Naive thymus-derived CD8-positive, alpha-beta T cell (primary cell): Measurements from ENCODE around the gene KRT4. TPM values are rescaled to one million over a fixed set of nuclear protein-coding genes. Genes with fewer than 3 reads are reported as not detected.
"Not testable (repeated sequence)": the region's sequence is repeated elsewhere in the genome, so short reads cannot be mapped to it uniquely, and the experiment has no call there.

Source experiments
- ATAC-seq, 2 donors: fragments of 150-1000 bp; cut with Tn5 transposase in 1 of 2; sonication (Bioruptor Pico), chemical (Tn5 transposase) in 1 of 2; 1 replicate in 1 of 2; 2 replicates in 1 of 2; pipeline ENCODE4 v1.10.0; 2021; ENCODE audit warnings: mild to moderate bottlenecking in 2 of 2, moderate library complexity in 2 of 2
- POLR2A ChIA-PET: fragments of 350-600 bp; sonication (Branson Sonifier 250); formaldehyde crosslinking; loops from one replicate; lab custom pipeline; 2021; ENCODE audit warnings: antibody characterized with exemption; lab: Charles Lee
- DNase-seq, 10 donors: peaks; one replicate each; pipeline versions ENCODE4 v3.0.0 to v3.0.0-alpha.2; 2020 to 2022
- H3K27ac Mint-ChIP-seq, 10 donors: one replicate each; pipeline ENCODE4 v1.8.0; 2020 to 2022; ENCODE audit warnings: mild to moderate bottlenecking in 10 of 10, mixed read lengths in 10 of 10, moderate library complexity in 4 of 10, inconsistent platforms in 1 of 10
- H3K27me3 Mint-ChIP-seq, 5 donors: one replicate each; pipeline ENCODE4 v1.8.0; 2021 to 2022; ENCODE audit warnings: mixed read lengths in 5 of 5
- H3K36me3 Mint-ChIP-seq, 3 donors: one replicate each; pipeline ENCODE4 v1.8.0; 2020 to 2022; ENCODE audit warnings: mixed read lengths in 3 of 3, mild to moderate bottlenecking in 2 of 3, inconsistent platforms in 1 of 3
- H3K4me1 Mint-ChIP-seq, 4 donors: one replicate each; pipeline ENCODE4 v1.8.0; 2021 to 2022; ENCODE audit warnings: mixed read lengths in 4 of 4
- H3K4me3 Mint-ChIP-seq, 10 donors: one replicate each; pipeline ENCODE4 v1.8.0; 2020 to 2022; ENCODE audit warnings: mild to moderate bottlenecking in 10 of 10, mixed read lengths in 10 of 10, moderate library complexity in 6 of 10, inconsistent platforms in 1 of 10
- H3K9me3 Mint-ChIP-seq, 9 donors: one replicate each; pipeline ENCODE4 v1.8.0; 2020 to 2022; ENCODE audit warnings: mixed read lengths in 9 of 9, mild to moderate bottlenecking in 3 of 9, inconsistent platforms in 1 of 9, moderate library complexity in 1 of 9
- polyA plus RNA-seq, 3 donors: library from polyadenylated mRNA; unstranded; fragments of 300-500 nt; fragmentation: Illumina TruSeq; gene quantifications; one replicate each; pipeline ENCODE4 v1.2.3, GENCODE V29; 2021
- total RNA-seq, 8 experiments: library from RNA in 2 of 8; stranded (reverse) in 2 of 8; gene quantifications; one replicate each; pipeline ENCODE4 v1.2.3 and lab custom pipeline; 2021 to 2026

KRT4 gene
- total and polyA plus RNA-seq, 5 experiments from 2014 or later: not detected

DNA sequence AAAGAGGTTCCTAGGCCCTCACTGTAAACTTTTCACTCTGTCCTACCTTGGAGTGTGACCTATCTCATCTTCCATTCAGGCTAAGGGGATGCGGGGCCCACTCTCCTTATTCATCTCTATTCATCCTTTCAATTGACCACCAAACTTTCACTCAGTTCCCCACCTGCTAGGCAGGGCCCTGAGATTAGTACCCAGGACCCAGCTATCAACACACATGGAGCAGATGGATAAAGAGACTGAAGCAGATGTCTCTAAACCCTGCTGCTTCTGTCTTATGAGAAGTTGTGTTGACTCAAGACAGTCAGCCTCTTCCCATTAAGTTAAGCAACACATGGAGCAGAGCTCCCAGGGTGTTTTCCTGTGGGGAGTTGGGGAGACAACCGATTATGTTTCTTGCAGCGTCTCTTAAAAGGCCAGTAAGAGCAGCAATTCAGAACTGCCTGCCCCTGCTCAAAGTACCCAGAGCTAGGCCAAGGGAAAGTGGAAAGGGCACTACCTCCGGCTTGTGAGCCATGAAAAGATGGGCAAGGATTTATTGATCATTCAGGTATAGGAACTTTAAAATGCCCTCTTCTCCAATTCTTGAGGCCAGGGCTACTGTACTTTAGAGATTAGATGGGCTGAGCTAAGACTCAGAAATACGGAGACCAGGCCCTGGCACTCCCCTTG is 47.4 kb downstream of the KRT4 start:
- H3K36me3 Mint-ChIP-seq: peaks cover 0 to 5% (median 2%) of the 10 kb centered on the region in 3 donors
- peaks cover 0 to 18% (median 6%) of the 10 kb centered on the region in 9 donors for H3K9me3 Mint-ChIP-seq
- POLR2A ChIA-PET: no interaction called here
- ATAC-seq: no peak
- H3K27me3 Mint-ChIP-seq: peaks cover 0 to 2% (median 0%) of the 10 kb centered on the region in 5 donors
- H3K4me1 Mint-ChIP-seq: no peaks in the 10 kb centered on the region
- no peak overlapping the region for H3K4me3 Mint-ChIP-seq
- peak overlapping the region in 1 of 10 donors; percentile 68 for H3K27ac Mint-ChIP-seq
- no peak for DNase-seq

DNA sequence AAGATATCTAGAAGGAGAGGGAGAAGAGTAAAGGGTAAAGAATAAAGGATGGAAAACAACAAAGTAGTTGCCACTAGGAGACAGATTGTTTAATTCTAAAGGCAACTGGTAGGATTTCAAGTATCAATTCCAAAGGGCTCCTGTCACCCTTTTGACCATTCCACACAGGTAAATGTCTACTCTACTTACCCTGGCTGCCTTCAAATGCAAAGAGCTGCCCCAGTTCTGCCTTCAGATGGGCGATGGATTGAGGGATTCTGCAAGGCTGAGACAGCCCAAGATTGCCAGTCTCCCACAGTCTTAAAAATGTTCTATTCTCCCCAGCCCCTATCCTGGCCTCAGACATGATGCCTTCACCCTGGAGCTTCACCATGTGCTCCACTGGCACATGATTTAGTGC is 48.2 kb downstream of the KRT4 start:
- DNase-seq: no peak
- H3K27ac Mint-ChIP-seq: peak overlapping the region in 1 of 10 donors; percentile 25
- POLR2A ChIA-PET: no interaction called here
- H3K9me3 Mint-ChIP-seq: peaks cover 0 to 26% (median 10%) of the 10 kb centered on the region in 9 donors
- H3K27me3 Mint-ChIP-seq: peaks cover 0 to under 1% (median 0%) of the 10 kb centered on the region in 5 donors
- H3K4me3 Mint-ChIP-seq: no peak overlapping the region
- ATAC-seq: no peak
- no peaks in the 10 kb centered on the region for H3K4me1 Mint-ChIP-seq
- peaks cover 0 to 5% (median 4%) of the 10 kb centered on the region in 3 donors for H3K36me3 Mint-ChIP-seq

DNA sequence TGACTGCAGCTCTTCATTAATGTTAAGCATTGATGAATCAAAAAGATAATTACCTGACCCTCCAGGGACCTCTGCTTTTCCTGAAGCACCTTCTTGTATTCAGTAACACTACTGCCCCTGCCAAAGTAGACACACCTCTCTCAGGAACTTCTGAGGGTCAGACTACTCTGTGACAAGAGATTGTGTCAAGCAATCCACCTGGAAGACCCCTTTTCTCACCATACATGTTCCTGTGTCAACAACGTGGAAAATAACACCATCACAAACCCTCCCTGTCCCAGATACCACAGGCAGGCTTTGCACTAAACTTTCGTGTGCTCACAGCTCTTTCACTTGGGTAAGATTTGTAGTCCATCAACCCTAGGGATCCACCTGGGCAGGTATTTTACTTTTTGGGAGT is 49.9 kb downstream of the KRT4 start:
- ATAC-seq (no peak), DNase-seq (no peak)
- H3K4me1 Mint-ChIP-seq: peaks cover 0 to 5% (median 0%) of the 10 kb centered on the region in 4 donors
- H3K4me3 Mint-ChIP-seq: peak overlapping the region in 1 of 10 donors; percentile 15
- H3K36me3 Mint-ChIP-seq: peaks cover 0 to 7% (median 5%) of the 10 kb centered on the region in 3 donors
- H3K9me3 Mint-ChIP-seq: peaks cover 0 to 40% (median 15%) of the 10 kb centered on the region in 9 donors
- no peak overlapping the region for H3K27ac Mint-ChIP-seq
- no peaks in the 10 kb centered on the region for H3K27me3 Mint-ChIP-seq
- POLR2A ChIA-PET: no interaction called here

DNA sequence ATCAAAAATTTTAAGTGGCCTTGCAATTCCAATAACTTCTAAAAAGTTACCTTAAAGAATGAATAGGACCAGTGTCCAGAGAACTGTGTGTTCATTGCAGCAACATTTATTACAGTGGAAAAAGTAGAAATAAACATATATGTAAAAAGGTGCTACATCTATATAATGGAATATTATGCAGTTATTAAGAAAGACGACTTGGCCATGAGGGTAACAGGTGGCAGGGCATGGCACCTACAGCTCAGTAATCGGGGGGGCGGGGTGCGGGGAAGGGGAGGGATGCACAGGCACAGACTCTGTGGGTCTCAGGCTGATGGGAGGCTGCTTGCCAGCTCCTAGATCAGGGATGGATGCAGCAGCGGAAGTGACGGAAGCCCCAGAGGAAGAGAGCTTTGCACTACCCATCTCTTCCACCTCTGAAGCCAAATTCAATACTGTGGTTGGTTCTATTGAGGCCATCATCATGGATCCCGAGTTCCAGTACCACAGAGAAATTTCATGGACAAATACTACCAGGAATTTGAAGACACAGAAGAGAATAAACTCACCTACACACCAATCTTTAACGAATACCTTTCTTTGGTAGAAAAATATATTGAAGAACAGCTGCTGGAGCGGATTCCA is 50.8 kb downstream of the KRT4 start:
- H3K27me3 Mint-ChIP-seq: no peaks in the 10 kb centered on the region
- H3K4me3 Mint-ChIP-seq: no peak overlapping the region
- POLR2A ChIA-PET: no interaction called here
- peaks cover 0 to 7% (median 0%) of the 10 kb centered on the region in 4 donors for H3K4me1 Mint-ChIP-seq
- no peak overlapping the region for H3K27ac Mint-ChIP-seq
- H3K9me3 Mint-ChIP-seq: peaks cover 0 to 40% (median 15%) of the 10 kb centered on the region in 9 donors
- no peak for ATAC-seq
- H3K36me3 Mint-ChIP-seq: peaks cover 0 to 7% (median 5%) of the 10 kb centered on the region in 3 donors
- no peak for DNase-seq

DNA sequence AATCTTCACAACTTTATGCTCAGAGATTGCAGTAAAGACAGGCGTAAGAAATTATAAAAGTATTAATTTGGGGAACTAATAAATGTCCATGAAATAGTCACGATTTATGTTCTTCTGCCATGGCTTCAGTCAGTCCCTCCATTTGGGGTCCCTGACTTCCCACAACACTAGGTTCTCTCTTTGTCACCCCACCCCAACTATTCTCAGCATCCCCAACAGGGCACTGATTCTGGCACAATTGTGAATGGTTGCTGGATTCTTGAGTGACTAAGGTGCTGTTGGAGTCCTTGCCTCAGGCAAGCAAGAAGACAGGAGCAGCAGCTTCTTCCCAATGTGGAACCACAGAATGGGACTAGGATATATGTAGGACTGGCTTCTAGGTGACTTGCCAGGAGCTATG is 52.1 kb downstream of the KRT4 start:
- Mint-ChIP-seq H3K9me3 (peaks cover 0 to 40% (median 15%) of the 10 kb centered on the region in 9 donors), H3K27ac (no peak overlapping the region), H3K4me3 (no peak overlapping the region), H3K4me1 (peaks cover 0 to 7% (median 0%) of the 10 kb centered on the region in 4 donors), H3K36me3 (peaks cover 0 to 7% (median 5%) of the 10 kb centered on the region in 3 donors), H3K27me3 (no peaks in the 10 kb centered on the region)
- DNase-seq (no peak), ATAC-seq (no peak)
- POLR2A ChIA-PET: no interaction called here

DNA sequence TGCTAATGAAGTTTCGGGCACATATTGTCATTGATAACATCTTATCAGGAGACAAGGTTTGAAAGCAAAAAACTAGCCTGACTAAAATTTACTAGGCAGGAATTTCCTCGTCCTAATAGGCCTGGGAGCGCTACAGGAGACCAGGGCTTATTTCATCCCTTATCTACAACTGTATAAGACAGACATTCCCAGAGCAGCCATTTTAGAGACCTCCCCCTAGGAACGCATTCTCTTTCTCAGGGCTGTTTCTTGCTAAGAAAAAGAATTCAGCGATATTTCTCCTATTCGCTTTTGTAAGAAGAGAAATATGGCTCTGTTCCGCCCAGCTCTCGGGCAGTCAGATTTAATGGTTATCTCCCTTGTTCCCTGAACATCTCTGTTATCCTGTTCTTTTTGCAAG is 52.7 kb downstream of the KRT4 start:
- H3K4me3 Mint-ChIP-seq, POLR2A ChIA-PET, ATAC-seq, H3K4me1 Mint-ChIP-seq, H3K27ac Mint-ChIP-seq, H3K36me3 Mint-ChIP-seq, H3K27me3 Mint-ChIP-seq: not testable (repeated sequence)
- peak in 1 of 10 donors; percentile 2 for DNase-seq
- peaks cover 0 to 40% (median 15%) of the 10 kb centered on the region in 9 donors for H3K9me3 Mint-ChIP-seq

DNA sequence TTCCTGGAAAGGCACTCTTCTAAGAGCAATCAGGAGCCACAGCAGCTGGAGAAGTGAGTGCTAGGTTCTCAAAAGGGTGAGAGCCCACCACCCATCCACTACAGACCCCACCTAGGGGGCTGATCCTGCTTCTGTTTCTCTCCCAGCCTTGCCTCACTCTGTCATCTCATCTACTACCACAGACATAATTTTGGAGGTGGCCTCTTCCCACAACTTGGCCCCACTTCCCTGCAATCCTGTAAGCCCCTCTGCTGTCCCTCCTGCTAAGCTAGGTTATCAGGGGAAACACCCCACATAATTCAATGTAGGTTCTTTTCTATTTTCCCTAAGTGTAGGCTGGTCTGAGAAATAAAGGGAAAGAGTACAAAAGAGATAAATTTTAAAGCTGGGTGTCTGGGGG is 53.3 kb downstream of the KRT4 start:
- Mint-ChIP-seq H3K4me3 (no peak overlapping the region), H3K4me1 (peaks cover 0 to 7% (median 0%) of the 10 kb centered on the region in 4 donors), H3K27me3 (peaks cover 0 to 2% (median 0%) of the 10 kb centered on the region in 5 donors), H3K9me3 (peaks cover 0 to 40% (median 15%) of the 10 kb centered on the region in 9 donors), H3K27ac (no peak overlapping the region), H3K36me3 (peaks cover 0 to 7% (median 5%) of the 10 kb centered on the region in 3 donors)
- DNase-seq: no peak
- no peak for ATAC-seq
- POLR2A ChIA-PET: no interaction called here

DNA sequence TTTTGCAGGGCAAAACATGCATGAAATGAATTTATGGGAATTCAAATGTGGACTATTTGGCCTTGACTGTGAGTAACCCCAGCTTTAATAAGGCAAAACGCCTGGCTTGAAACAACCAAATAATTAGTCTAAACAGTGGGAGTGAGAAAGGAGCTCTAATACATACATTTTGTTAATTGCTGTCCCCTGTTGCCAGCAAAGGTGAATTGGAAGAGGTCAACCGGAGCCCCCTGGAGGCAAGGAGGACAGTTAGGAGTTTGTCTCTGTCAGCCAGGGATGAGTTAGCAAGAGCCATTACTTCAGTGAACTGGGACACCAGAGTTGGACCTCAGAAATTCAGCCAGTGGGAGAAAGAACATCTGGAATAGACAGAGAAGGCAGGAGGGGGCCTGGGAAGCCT is 54.2 kb downstream of the KRT4 start:
- peaks cover 0 to 2% (median 0%) of the 10 kb centered on the region in 5 donors for H3K27me3 Mint-ChIP-seq
- ATAC-seq: no peak
- H3K4me3 Mint-ChIP-seq: no peak overlapping the region
- no peak for DNase-seq
- peaks cover 0 to 40% (median 15%) of the 10 kb centered on the region in 9 donors for H3K9me3 Mint-ChIP-seq
- POLR2A ChIA-PET: no interaction called here
- peaks cover 0 to 7% (median 0%) of the 10 kb centered on the region in 4 donors for H3K4me1 Mint-ChIP-seq
- peak overlapping the region in 1 of 10 donors; percentile 1 for H3K27ac Mint-ChIP-seq
- H3K36me3 Mint-ChIP-seq: peaks cover 0 to 7% (median 5%) of the 10 kb centered on the region in 3 donors

DNA sequence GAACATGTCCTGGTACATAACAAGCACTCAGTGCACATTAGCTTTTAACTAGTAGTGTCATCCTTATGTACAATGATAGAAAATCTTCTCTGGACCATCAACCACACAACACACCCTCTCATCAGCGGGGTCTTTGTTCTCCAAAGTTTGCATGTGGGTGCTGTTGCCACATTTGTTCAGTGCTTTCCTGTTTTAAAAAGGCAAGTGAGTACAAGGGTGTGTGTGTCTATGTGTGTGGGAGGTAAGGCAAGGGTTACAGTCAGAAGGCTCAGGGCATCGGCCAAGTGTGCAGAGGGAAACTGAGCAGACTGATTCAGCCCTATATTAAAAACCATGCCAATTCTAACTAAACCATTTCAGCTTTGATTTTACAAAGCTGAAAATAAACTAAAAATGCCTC is 54.7 kb downstream of the KRT4 start:
- Mint-ChIP-seq H3K9me3 (peaks cover 0 to 40% (median 15%) of the 10 kb centered on the region in 9 donors), H3K27me3 (peaks cover 0 to 2% (median 0%) of the 10 kb centered on the region in 5 donors), H3K36me3 (peaks cover 0 to 7% (median 5%) of the 10 kb centered on the region in 3 donors), H3K4me1 (peaks cover 0 to 7% (median 0%) of the 10 kb centered on the region in 4 donors), H3K27ac (no peak overlapping the region), H3K4me3 (no peak overlapping the region)
- ATAC-seq: no peak
- POLR2A ChIA-PET: no interaction called here
- no peak for DNase-seq

DNA sequence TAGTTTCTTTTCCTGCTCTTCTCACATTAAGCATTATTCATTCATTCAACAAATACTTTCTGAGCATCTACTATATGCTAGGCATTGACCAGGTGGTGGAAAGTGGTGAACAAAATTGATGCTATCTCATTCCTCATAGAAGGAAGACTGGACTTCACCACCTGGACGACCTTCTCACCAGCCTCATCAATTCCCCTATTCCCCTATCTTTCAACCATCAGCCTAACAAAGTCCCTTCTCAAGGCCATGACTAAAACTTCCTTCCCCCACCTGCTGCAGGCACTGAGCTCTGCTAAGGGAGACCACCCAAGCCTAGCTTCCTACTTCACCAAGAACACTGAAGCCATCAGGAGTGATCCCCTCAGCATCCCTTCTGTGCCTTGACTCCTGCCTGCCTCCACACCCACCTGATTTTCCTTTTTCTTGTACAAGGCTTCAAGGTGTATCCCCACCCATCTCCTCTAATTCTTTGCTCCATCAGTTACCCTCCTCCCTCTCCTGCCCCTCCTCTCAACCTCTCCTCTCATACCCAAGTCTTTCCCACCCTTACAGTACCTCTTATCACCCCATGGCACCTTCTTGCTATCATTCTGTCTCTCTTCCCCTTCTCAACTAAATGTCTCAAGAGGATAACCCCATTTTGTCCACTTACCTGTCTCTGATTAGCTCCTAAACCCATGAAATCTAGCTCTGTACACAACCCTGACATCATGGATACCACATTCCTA is 56.3 kb downstream of the KRT4 start:
- no peak for ATAC-seq
- POLR2A ChIA-PET: interaction anchor here (0.9 kb wide), 1 partner anchor 11 kb away, joined by 3 read pairs; no protein-coding TSS in a partner anchor
- H3K36me3 Mint-ChIP-seq: peaks cover 0 to 7% (median 5%) of the 10 kb centered on the region in 3 donors

More for the DNA sequence above, 56.3 kb downstream of the KRT4 start:
- Mint-ChIP-seq H3K9me3 (peaks cover 0 to 36% (median 15%) of the 10 kb centered on the region in 9 donors), H3K27me3 (peaks cover 0 to 6% (median 0%) of the 10 kb centered on the region in 5 donors), H3K4me1 (peaks cover 0 to 7% (median 0%) of the 10 kb centered on the region in 4 donors), H3K27ac (no peak overlapping the region), H3K4me3 (no peak overlapping the region)
- no peak for DNase-seq
